KMS-11 (cell line): Measurements from ENCODE around the gene PTRHD1.

Source experiments
- H2AFZ ChIP-seq: fragments of 200-600 bp; sonication (generic); 2 replicates; pipeline ENCODE4 v1.6.1; 2016; ENCODE audit warnings: antibody characterized with exemption, mixed run types, low read depth
- H3K27ac ChIP-seq: fragments of 200-600 bp; sonication (generic); 2 replicates; pipeline ENCODE4 v1.6.1; 2016; ENCODE audit warnings: mild to moderate bottlenecking, mixed run types
- H3K27me3 ChIP-seq: fragments of 200-600 bp; sonication (generic); 2 replicates; pipeline ENCODE4 v1.6.1; 2017; ENCODE audit warnings: mild to moderate bottlenecking, low read depth, mixed run types, moderate library complexity; ENCODE audit not compliant: insufficient read depth
- H3K36me3 ChIP-seq: fragments of 200-600 bp; sonication (generic); 2 replicates; pipeline ENCODE4 v1.6.1; 2017; ENCODE audit warnings: mild to moderate bottlenecking, mixed run types; ENCODE audit not compliant: insufficient read depth
- H3K4me1 ChIP-seq: fragments of 200-600 bp; sonication (generic); 2 replicates; pipeline ENCODE4 v1.6.1; 2016; ENCODE audit warnings: mild to moderate bottlenecking, low read depth, mixed run types; ENCODE audit not compliant: poor library complexity, severe bottlenecking
- H3K4me2 ChIP-seq: fragments of 200-600 bp; sonication (generic); 2 replicates; pipeline ENCODE4 v1.7.0; 2016; ENCODE audit warnings: mild to moderate bottlenecking, mixed run types
- H3K4me3 ChIP-seq: fragments of 200-600 bp; sonication (generic); IDR thresholded peaks from 2 replicates; pipeline ENCODE4 v1.6.1; 2017; ENCODE audit warnings: low read depth, low read length, mixed read lengths; ENCODE audit not compliant: insufficient read depth
- H3K79me2 ChIP-seq: fragments of 200-600 bp; sonication (generic); 2 replicates; pipeline ENCODE4 v1.6.1; 2016; ENCODE audit warnings: low read depth, mixed run types; ENCODE audit not compliant: insufficient read depth
- H3K9ac ChIP-seq: fragments of 200-600 bp; sonication (generic); 2 replicates; pipeline ENCODE4 v1.6.1; 2016; ENCODE audit warnings: mild to moderate bottlenecking, mixed run types
- H4K20me1 ChIP-seq: fragments of 200-600 bp; sonication (generic); 2 replicates; pipeline ENCODE4 v1.6.1; 2016; ENCODE audit warnings: mild to moderate bottlenecking, mixed run types; ENCODE audit not compliant: insufficient read depth
- TF ChIP-seq, protein P1 (sequence below): fragments of 200-600 bp; sonication (generic); conservative IDR thresholded peaks from 2 replicates; pipeline ENCODE4 v1.6.1; 2017; ENCODE audit warnings: low read depth, mild to moderate bottlenecking, antibody characterized with exemption, low read length, moderate library complexity, mixed read lengths

The PTRHD1 gene

DNA sequence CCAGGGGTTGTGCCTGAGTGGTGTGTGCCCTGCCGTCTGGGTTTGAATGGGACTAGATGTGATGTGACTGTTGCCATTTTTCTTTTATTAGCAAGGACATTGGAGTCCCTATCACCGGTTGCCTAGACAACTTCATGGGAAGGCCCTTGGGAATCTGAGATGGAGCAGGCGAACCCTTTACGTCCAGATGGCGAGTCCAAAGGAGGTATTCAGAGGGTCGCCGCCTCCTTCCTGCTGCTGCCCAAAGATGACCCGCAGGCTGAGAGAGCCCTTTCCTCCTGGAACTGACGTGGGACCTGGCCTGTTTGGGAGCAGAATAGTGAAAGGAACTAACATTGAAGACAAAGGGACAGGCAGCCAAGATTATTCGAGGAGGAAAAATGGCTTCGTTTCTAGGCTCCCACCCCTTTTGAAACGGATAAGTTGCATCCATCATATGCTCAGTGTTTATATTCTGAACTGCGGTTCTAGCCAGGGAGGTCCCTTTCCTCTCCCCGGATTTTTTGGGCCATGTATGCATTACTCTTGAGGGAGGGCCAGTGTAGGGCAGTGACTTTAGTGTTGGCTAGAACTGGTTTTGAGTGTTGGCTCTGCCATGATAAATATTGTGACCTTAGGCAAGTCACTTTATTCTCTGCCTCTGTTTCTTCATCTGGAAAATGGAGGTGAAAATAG, 707 bp upstream of the PTRHD1 start:
- Histone ChIP-seq H4K20me1 (no peaks in the 10 kb centered on the region), H3K4me1 (peaks cover 32% of the 10 kb centered on the region), H3K79me2 (peaks cover 56% of the 10 kb centered on the region), H3K36me3 (no peaks in the 10 kb centered on the region), H3K4me3 (peak overlapping the region; percentile 41), H3K4me2 (peak overlapping the region; percentile 96), H3K27ac (peak overlapping the region; percentile 88), H3K27me3 (no peaks in the 10 kb centered on the region), H2AFZ (peak overlapping the region; percentile 85), H3K9ac (peak overlapping the region; percentile 87; the same call in 1 of the 2 replicates)
- TF ChIP-seq, protein P1, sequence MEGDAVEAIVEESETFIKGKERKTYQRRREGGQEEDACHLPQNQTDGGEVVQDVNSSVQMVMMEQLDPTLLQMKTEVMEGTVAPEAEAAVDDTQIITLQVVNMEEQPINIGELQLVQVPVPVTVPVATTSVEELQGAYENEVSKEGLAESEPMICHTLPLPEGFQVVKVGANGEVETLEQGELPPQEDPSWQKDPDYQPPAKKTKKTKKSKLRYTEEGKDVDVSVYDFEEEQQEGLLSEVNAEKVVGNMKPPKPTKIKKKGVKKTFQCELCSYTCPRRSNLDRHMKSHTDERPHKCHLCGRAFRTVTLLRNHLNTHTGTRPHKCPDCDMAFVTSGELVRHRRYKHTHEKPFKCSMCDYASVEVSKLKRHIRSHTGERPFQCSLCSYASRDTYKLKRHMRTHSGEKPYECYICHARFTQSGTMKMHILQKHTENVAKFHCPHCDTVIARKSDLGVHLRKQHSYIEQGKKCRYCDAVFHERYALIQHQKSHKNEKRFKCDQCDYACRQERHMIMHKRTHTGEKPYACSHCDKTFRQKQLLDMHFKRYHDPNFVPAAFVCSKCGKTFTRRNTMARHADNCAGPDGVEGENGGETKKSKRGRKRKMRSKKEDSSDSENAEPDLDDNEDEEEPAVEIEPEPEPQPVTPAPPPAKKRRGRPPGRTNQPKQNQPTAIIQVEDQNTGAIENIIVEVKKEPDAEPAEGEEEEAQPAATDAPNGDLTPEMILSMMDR, result no peak

DNA sequence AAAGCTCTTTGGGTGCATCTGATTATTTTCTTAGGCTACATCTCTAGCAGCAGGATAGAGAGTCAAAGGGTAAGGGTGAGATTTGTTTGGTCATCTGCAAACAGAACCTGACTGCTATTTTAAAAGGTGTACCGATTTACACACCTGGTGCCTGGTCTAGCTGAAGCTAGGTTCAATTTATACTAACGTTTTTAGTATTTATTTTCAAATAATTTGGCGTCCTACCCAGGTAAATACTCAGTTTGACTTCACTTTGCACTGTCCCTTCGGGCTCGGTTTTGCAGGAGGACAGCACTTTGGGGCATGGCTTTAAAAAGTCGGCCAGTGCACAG, 683 bp downstream of the PTRHD1 start:
- Histone ChIP-seq H4K20me1 (no peaks in the 10 kb centered on the region), H3K4me1 (peaks cover 32% of the 10 kb centered on the region), H3K27ac (peak overlapping the region; percentile 88; the same call in 1 of the 2 replicates), H3K4me3 (peak overlapping the region; percentile 16), H2AFZ (peak overlapping the region; percentile 85), H3K79me2 (peaks cover 42% of the 10 kb centered on the region), H3K27me3 (no peaks in the 10 kb centered on the region), H3K4me2 (peak overlapping the region; percentile 96), H3K9ac (peak overlapping the region; percentile 87; the same call in 1 of the 2 replicates), H3K36me3 (no peaks in the 10 kb centered on the region)
- TF ChIP-seq, protein P1, result no peak

DNA sequence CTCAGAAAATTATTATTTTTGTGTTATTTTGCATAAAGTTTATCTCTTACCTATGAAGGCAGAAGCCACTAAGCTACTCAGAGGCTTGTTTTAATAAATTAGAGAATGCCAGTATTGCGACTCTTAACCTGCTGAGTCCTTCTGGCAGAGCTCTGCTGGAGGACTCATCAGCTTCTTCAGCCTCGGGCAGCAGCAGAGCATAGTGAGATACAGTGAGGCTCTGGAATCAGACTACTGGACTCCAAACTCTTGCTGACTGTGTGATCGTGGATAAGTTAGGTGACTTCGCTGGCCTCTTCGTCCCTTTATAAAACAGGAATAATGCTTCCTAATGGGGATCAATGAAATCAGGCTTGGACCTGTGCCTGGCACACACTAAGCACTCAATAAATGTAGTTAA, 1.7 kb downstream of the PTRHD1 start:
- Histone ChIP-seq H3K4me1 (peaks cover 30% of the 10 kb centered on the region), H3K9ac (no peak overlapping the region), H2AFZ (no peak overlapping the region), H3K79me2 (peaks cover 32% of the 10 kb centered on the region), H3K4me3 (no peak overlapping the region), H3K4me2 (peak overlapping the region; percentile 26; the same call in 1 of the 2 replicates), H3K36me3 (no peaks in the 10 kb centered on the region), H3K27ac (no peak overlapping the region), H4K20me1 (no peaks in the 10 kb centered on the region), H3K27me3 (no peaks in the 10 kb centered on the region)
- TF ChIP-seq, protein P1, result no peak

DNA sequence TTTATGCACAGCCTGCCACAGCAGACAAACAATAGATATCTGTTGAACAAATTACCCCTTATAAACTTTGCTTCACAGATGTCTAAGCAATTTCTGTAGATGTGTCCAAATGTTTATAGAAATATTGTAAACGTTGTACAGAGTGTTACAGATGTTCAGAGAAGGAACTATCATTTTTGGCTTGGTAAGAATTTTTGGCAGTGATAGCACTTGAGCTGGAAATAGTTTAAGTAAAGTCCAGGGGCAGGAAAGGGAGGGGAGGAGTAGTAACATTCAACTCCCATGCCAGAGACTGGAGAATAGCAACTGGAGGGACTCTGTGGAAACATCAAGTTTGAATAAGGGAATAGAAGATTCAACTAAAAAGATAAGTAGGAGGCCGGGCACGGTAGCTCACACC, 4.4 kb downstream of the PTRHD1 start:
- H3K36me3 ChIP-seq, result no peaks in the 10 kb centered on the region
- H3K79me2 ChIP-seq, result peaks cover 5% of the 10 kb centered on the region; the same call in 1 of the 2 replicates
- no peak overlapping the region for H3K4me2 ChIP-seq
- no peak overlapping the region for H3K27ac ChIP-seq
- TF ChIP-seq, protein P1, result no peak
- no peak overlapping the region for H3K9ac ChIP-seq
- no peak overlapping the region for H2AFZ ChIP-seq
- H3K27me3 ChIP-seq, result no peaks in the 10 kb centered on the region
- no peaks in the 10 kb centered on the region for H4K20me1 ChIP-seq
- H3K4me1 ChIP-seq, result peaks cover 16% of the 10 kb centered on the region
- no peak overlapping the region for H3K4me3 ChIP-seq
